Effector CD4-positive, alpha-beta T cell (primary cell): ENCODE data around the gene ACOXL.

ENCODE experiments used
- DNase-seq: peaks from one replicate; pipeline ENCODE4 v3.0.0-alpha.2; 2020

The ACOXL gene

GRCh38 chr2:110759411-110759810 is 27.0 kb downstream of the ACOXL start:
- no peak for DNase-seq

DNA sequence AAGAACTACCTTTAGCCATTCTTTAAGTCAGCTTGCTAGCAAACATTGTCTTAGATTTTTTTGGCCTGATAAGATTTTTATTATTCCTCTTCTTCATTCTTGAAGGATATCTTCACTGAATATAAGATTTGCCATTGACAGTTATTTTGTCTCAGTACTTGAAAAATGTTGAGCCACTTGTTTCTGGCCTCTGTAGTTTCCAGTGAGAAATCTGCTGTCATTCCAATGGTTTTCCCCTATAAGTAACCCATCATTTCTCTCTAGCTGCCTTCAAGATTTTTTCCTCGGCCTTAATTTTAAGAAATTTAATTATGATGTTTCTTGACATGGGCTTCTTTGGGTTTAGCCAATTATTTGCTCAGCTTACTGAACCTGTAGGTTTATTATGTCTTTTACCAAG is 32.6 kb downstream of the ACOXL start:
- no peak for DNase-seq

DNA sequence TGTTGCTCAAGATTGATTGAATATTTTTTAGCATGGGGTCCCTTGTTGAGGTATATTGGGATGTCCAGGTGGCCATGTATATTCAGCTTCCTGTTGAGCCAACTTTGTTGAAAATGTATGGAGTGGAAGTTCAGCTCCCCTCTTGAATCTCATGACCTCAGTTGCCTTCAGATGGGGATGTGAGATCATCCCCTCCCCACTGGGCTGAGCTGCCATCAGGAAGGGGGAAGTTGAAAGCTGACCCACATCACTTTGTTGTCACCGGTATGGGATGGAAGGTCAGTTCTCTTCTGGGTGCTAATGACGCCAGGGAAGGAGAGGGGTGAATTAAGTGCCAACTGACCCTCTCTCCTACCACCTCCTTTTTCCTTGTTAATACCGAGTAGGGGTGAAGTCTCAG is 33.9 kb downstream of the ACOXL start:
- DNase-seq = no peak

DNA sequence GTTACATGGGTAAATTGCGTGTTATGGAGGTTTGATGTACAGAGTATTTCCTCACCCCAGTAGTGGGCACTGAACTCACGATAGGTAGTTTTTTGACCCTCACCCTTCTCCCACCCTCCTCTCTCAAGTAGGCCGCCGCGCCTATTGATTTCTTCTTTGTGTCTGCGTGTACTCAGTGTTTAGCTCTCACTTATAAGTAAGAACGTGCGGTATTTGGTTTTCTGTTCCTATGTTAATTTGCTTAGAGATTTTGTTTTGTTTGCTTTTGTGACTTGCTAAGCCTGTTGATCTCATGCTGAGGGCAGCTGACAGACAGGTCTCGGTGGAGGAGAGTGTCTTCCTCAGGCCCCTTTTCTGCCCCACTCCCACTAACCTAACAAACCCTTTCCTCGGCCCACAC is 36.2 kb downstream of the ACOXL start:
- no peak for DNase-seq

DNA sequence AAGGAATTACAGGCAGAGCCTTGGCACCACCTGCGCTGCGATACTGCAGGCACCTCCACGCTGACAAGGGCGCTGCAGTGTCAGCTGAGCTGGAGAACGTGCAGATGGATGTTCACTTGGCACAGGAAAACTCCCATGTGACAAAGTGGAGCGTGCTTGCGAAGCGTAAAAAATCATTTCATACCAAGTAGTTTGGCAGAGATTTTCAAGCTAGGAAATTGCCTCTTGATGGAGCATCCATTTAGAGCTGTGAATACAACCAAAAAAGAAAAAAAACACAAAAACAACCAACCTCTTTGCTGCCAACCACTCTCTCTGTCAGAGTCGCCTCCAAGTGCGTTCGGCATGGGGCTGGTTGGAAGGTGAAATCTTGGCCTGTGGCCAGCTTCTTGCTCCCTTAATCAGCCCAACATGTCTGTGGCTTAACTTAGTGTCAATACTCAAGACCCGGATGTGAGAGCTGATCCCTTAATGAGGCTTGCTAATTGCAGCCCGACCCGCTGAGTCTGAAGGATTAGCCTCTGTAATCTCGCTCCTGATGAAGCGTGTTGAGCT is 38.1 kb downstream of the ACOXL start:
- DNase-seq = no peak

DNA sequence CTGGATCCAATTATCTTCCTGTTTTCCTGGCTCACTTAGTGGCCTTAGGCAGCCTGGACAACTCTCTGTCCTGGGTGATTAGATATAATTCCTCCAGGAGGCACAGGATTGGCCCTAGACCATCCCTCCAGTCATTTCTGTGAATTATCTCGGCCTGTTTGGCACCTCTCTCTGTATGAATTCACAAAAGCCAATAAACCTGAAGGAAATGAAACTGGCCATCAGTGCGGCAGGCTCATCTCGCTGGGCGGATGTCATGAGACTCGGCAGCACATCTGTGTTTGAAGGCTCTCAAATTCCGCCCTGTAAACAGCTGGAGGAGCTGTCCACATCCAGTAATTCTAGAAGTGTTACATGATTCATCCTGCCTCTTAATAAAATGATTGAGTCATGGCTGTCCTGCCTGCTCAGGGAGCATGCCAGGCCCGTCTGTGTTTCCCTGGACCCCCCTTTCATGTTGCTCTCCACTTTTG is 38.6 kb downstream of the ACOXL start:
- no peak for DNase-seq

GRCh38 chr2:110771547-110772382 is 39.4 kb downstream of the ACOXL start:
- no peak for DNase-seq

DNA sequence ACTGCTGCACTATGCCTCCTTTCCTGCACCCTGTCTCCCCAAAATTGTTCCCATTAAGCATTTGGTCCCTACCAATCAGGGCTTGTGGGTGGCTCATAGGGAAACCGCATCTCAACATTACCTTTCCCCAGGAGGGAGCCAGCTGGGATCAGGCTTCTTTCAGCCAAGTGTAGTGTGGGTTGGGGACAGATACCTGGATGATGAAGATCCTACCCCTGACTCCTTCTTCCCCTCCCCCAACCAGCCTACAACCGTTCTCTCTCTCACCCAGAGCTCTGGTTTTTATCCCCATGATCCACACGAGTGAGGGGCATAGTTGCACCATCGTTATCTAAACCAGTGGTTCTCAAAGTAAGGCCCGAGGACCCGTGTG is 40.0 kb downstream of the ACOXL start:
- DNase-seq = no peak

- DNase-seq = no peak
Measured at GRCh38 chr2:110773401-110773921, 41.1 kb downstream of the ACOXL start.

GRCh38 chr2:110774701-110775100 is 42.3 kb downstream of the ACOXL start:
- no peak for DNase-seq

GRCh38 chr2:110777531-110778311 is 45.3 kb downstream of the ACOXL start:
- DNase-seq = no peak

DNA sequence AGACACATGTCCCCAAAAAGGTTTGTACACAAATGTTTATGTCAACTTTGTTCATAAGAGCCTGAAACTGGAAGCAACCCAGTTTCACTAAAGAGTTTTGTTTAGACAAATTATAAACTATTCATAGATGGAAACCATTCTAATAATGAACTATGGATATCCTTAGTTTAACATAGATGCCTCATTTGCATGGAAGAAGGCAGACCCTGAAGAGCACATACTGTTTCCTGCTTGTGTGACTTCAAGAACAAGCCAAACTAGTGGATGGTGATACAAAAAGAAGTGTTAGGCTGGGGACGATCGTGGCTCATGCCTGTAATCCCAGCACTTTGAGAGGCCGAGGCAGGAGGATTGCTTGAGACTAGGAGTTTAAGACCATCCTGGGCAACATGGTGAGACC is 48.1 kb downstream of the ACOXL start:
- DNase-seq = no peak

- DNase-seq = no peak
Measured at GRCh38 chr2:110783196-110783873, 51.0 kb downstream of the ACOXL start.

GRCh38 chr2:110784047-110784631 is 51.8 kb downstream of the ACOXL start:
- DNase-seq = no peak

- DNase-seq = no peak
Measured at GRCh38 chr2:110785439-110785838, 53.1 kb downstream of the ACOXL start.

DNA sequence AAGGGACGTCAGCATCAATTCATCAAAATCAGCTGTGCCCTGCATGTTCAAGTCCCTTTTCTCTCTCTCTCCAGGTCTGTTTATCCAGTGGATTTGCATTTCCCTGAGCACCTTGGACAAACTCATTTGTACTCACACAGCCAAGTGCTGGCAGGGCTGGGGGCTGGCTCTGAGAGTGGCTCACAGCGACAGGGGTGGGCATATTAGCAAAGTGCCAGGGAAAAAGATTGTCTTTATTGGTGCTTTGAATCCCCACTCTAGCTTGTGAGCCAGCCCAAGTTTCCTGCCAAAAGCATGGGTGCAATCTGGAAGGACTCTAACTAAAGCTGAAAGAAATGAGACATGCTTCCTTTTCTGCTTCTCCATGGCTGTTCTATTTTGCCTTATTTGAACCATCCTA is 56.6 kb downstream of the ACOXL start:
- no peak for DNase-seq

GRCh38 chr2:110789706-110790105 is 57.3 kb downstream of the ACOXL start:
- no peak for DNase-seq

DNA sequence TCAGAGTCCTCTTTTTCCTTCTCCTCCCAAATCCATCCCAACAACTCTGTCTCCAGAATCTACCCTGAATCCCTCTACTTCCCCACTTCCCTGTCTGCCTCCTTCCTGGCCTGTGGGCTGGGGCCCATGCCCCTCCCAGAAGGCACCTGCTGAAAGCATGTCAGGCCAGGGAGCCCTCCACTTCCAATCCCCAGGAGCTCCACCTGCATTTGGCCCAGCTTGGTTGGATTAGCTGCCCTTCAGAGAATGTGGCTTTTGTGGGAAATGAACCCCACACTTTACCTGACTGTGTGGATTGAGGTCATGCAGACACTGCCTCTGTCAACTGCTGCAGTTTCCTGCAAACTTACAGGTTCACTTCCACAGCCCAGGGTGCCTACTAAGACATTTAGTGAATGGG is 58.5 kb downstream of the ACOXL start:
- no peak for DNase-seq

DNA sequence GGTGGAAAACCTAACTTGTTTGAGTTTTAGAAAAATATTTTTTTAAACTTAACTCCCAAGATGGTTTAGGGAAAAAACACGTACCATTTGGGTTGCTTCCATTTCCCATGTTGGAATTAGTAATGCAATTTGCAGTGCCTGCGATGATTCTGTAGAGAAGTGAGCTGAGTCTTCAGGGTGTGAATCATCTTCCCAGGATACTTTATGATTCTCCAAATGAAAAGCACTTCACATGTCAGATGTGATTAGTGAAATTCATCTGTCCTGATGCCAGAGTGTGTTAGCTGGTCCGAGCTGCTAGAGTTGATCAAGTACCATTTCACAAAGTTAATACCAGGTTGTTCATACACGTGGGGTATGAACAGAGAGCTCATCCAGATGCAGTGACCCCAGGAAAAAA is 59.1 kb downstream of the ACOXL start:
- DNase-seq = no peak

DNA sequence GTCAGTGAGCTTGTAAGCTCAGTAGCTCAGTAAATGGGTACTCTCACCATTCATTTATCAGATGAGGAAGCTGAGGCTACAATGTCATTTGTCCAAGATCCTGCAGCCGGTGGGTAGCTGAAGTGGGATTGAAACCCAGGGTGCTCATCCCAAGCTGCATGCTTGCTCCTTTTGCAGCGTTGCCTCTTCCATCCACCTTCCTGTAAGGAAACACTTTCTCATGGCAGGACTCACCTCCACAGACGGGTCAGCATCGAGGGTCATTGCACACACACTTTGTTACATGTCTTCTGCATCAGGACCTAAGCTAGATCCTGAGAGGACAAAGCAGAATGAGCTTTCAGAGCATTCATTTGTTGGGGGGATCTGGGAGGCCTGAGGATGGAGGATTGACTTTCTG is 60.7 kb downstream of the ACOXL start:
- DNase-seq = no peak

DNA sequence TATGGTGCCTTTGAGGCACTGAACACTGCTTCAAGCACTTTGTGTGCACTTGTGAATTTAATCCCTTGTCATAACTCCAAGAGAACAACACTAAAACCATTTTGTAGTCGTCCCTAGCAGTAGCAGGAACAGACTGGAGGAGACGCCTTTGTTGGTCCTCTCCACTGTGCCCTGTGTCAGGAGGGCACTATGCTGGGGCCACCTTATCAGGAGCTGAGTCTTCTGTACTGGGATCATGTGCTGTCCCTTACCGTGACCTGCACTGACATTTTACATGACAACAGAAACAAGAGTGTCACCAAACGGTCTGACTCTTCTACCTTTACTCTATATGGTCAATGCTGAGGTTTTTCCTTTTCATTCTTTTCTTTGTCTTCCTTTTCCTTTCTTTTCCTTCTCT is 62.0 kb downstream of the ACOXL start:
- no peak for DNase-seq

DNA sequence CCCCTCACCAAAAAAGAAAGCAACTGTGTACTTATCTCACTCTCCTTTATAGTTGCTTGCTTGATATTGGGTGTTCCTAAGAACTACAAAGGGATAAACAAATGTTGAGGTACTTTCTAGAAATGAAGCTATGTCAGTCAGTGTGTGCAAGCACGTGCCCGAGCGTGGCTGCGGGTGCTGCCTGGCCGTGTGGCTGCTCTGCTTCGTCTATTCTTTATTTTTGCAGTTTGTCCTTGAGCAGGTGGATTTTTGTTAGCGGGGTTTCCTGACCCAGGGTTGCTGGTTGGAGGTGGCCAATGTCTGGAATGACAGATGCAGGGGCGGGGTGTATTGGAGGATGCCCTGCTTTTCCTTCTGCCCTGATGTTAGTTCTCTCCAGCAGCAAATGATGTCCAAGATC is 62.6 kb downstream of the ACOXL start:
- DNase-seq = no peak
